Mammary epithelial cell (primary cell): ENCODE data around the gene POMGNT2.

Experiments
- CTCF ChIP-seq, 2 donors: IDR thresholded peaks in 1 of 2; conservative IDR thresholded peaks in 1 of 2; 2 replicates each; pipeline ENCODE4 v1.5.1; 2011 to 2012; ENCODE audit warnings: inconsistent platforms in 2 of 2, low read length in 2 of 2, mild to moderate bottlenecking in 2 of 2, control low read depth in 1 of 2, low read depth in 1 of 2; ENCODE audit not compliant: insufficient read depth in 1 of 2; ENCODE audit errors: extremely low read depth in 1 of 2
- EZH2 ChIP-seq: IDR thresholded peaks from 2 replicates; pipeline ENCODE4 v1.6.1; 2012; ENCODE audit warnings: low read length, inconsistent platforms, borderline replicate concordance

GRCh38 chr3:43154980-43155379, 49.1 kb upstream of the POMGNT2 start:
- TF ChIP-seq CTCF (conservative IDR thresholded peaks at IDR 0.05 in 1 of 2, IDR thresholded peaks at IDR 0.05 in 1 of 2; ENCODE audit: extremely low read depth in 1 of 2, insufficient read depth in 1 of 2, low read depth in 1 of 2, low read length in 2 of 2), result no peak
- no peak for TF ChIP-seq EZH2
